Vagina (tissue), 2 donors: ENCODE results near the gene ATP2C2.
"Not testable (repeated sequence)": the region's sequence is repeated elsewhere in the genome, so short reads cannot be mapped to it uniquely, and the experiment has no call there.

Experiments used
- POLR2A ChIP-seq, 2 donors: fragments of 450-650 bp; IDR thresholded peaks; one replicate each; pipeline ENCODE4 v1.6.1; 2017; ENCODE audit warnings: antibody characterized with exemption in 2 of 2, mild to moderate bottlenecking in 2 of 2, moderate library complexity in 2 of 2
- POLR2AphosphoS5 ChIP-seq, 2 donors: sonication (generic); formaldehyde crosslinking; IDR thresholded peaks; one replicate each; pipeline ENCODE4 v1.9.0; 2017; ENCODE audit warnings: antibody characterized with exemption in 2 of 2, mild to moderate bottlenecking in 2 of 2, low read depth in 1 of 2; ENCODE audit not compliant: insufficient read depth in 1 of 2
- TF ChIP-seq, protein P1 (sequence below), 3 experiments: fragments of 450-650 bp in 2 of 3; fragments of 200-600 bp in 1 of 3; sonication (generic) in 1 of 3; IDR thresholded peaks; one replicate each; pipeline ENCODE4 v1.5.1; 2017 to 2019; ENCODE audit warnings: antibody characterized with exemption in 3 of 3, mild to moderate bottlenecking in 2 of 3, moderate library complexity in 2 of 3

DNA sequence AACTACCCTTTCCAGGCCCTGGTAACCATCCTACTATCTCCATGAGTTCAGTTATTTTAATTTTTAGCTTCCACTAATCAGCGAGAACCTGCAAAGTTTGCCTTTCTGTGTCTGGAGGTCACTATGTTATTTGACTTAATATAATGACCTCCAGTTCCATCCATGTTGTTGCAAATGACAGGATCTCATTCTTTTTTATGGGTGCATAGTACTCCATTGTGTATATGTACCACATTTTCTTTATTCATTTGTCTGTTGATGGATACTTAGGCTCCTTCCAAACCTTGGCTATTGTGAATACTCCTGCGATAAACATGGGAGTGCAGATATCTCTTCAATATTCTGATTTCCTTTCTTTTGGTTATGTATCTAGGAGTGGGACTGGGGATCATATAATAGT is 31.6 kb downstream of the ATP2C2 start:
- TF ChIP-seq, protein P1, sequence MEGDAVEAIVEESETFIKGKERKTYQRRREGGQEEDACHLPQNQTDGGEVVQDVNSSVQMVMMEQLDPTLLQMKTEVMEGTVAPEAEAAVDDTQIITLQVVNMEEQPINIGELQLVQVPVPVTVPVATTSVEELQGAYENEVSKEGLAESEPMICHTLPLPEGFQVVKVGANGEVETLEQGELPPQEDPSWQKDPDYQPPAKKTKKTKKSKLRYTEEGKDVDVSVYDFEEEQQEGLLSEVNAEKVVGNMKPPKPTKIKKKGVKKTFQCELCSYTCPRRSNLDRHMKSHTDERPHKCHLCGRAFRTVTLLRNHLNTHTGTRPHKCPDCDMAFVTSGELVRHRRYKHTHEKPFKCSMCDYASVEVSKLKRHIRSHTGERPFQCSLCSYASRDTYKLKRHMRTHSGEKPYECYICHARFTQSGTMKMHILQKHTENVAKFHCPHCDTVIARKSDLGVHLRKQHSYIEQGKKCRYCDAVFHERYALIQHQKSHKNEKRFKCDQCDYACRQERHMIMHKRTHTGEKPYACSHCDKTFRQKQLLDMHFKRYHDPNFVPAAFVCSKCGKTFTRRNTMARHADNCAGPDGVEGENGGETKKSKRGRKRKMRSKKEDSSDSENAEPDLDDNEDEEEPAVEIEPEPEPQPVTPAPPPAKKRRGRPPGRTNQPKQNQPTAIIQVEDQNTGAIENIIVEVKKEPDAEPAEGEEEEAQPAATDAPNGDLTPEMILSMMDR (IDR thresholded peaks at IDR 0.05), result not testable (repeated sequence)
- not testable (repeated sequence) for TF ChIP-seq POLR2A (IDR thresholded peaks at IDR 0.05); POLR2AphosphoS5 (IDR thresholded peaks at IDR 0.05; ENCODE audit: insufficient read depth in 1 of 2, low read depth in 1 of 2)
